IMR-90 (cell line): ENCODE data around the gene TPD52L2.

Experiments
- CEBPB ChIP-seq: IDR thresholded peaks from 2 replicates; pipeline ENCODE4 v1.6.1; 2012; ENCODE audit warnings: low read depth, low read length, improper control_type of control experiment
- CTCF ChIP-seq: conservative IDR thresholded peaks from 2 replicates; pipeline ENCODE4 v1.5.1; 2012; ENCODE audit warnings: mild to moderate bottlenecking, low read depth, low read length, improper control_type of control experiment
- FOS ChIP-seq: fragments of 150-350 bp; IDR thresholded peaks from 2 replicates; pipeline ENCODE4 v1.6.1; 2016; ENCODE audit warnings: low read depth, low read length
- POLR2A ChIP-seq: IDR thresholded peaks from 2 replicates; pipeline ENCODE4 v1.6.1; 2012; ENCODE audit warnings: mild to moderate bottlenecking, low read depth, low read length

GRCh38 chr20:63924241-63924640 is 59.2 kb downstream of the TPD52L2 start:
- TF ChIP-seq CTCF (no peak), CEBPB (no peak), FOS (no peak), POLR2A (no peak)
